Measurements from ENCODE around the gene TULP4. TPM values are rescaled to one million over a fixed set of nuclear protein-coding genes. Genes with fewer than 3 reads are reported as not detected.

TULP4 gene
- total and polyA plus RNA-seq, 8 donors: 1.7 to 237 (median 54.3) TPM

- H3K36me3 ChIP-seq: no peaks in the 10 kb centered on the region
- intact Hi-C loops (cut with DNase I; ENCODE audit: low total_unique reads): no loop called here
- TF ChIP-seq POLR2AphosphoS5 (IDR thresholded peaks at IDR 0.05) (no peak), POLR2A (IDR thresholded peaks at IDR 0.05) (no peak), CTCF (IDR thresholded peaks at IDR 0.05) (no peak), EP300 (IDR thresholded peaks at IDR 0.05) (no peak)
- H3K27me3 ChIP-seq: no peaks in the 10 kb centered on the region
- H3K9me3 ChIP-seq: no peaks in the 10 kb centered on the region
- DNase-seq: no peak
- H3K4me3 ChIP-seq: no peak overlapping the region
- H3K4me1 ChIP-seq: peaks cover 0 to 27% (median 9%) of the 10 kb centered on the region in 4 donors
- H3K27ac ChIP-seq: no peak overlapping the region
- WGBS, 5 donors: 83 to 91% (median 90%) methylated on average over 5 of the region's 5 CpGs
These were observed 49.9 kb downstream of the TULP4 start for GRCh38 chr6:158361961-158362669.

- Histone ChIP-seq H3K36me3 (no peaks in the 10 kb centered on the region), H3K27me3 (no peaks in the 10 kb centered on the region), H3K4me1 (peaks cover 0 to 8% (median 0%) of the 10 kb centered on the region in 4 donors), H3K4me3 (no peak overlapping the region), H3K27ac (no peak overlapping the region), H3K9me3 (no peaks in the 10 kb centered on the region)
- DNase-seq: no peak
- 88 to 91% (median 90%) methylated on average over 6 of the region's 6 CpGs for WGBS, 5 donors
- intact Hi-C loops (cut with DNase I; ENCODE audit: low total_unique reads): no loop called here
- TF ChIP-seq POLR2AphosphoS5 (IDR thresholded peaks at IDR 0.05) (no peak), EP300 (IDR thresholded peaks at IDR 0.05) (no peak), POLR2A (IDR thresholded peaks at IDR 0.05) (no peak), CTCF (IDR thresholded peaks at IDR 0.05) (no peak)
These were observed 54.1 kb downstream of the TULP4 start for GRCh38 chr6:158366363-158366762.

GRCh38 chr6:158367816-158368215 lies 55.6 kb downstream of the TULP4 start:
- H3K4me3 ChIP-seq: no peak overlapping the region
- no peaks in the 10 kb centered on the region for H3K27me3 ChIP-seq
- DNase-seq: no peak
- no peak for TF ChIP-seq EP300 (IDR thresholded peaks at IDR 0.05)
- no peak for TF ChIP-seq POLR2A (IDR thresholded peaks at IDR 0.05)
- TF ChIP-seq POLR2AphosphoS5 (IDR thresholded peaks at IDR 0.05): no peak
- TF ChIP-seq CTCF (IDR thresholded peaks at IDR 0.05): no peak
- H3K27ac ChIP-seq: no peak overlapping the region
- 75 to 92% (median 88%) methylated on average over 6 of the region's 6 CpGs for WGBS, 5 donors
- intact Hi-C loops (cut with DNase I; ENCODE audit: low total_unique reads): no loop called here
- no peaks in the 10 kb centered on the region for H3K9me3 ChIP-seq
- peaks cover 0 to 3% (median 0%) of the 10 kb centered on the region in 4 donors for H3K4me1 ChIP-seq
- H3K36me3 ChIP-seq: no peaks in the 10 kb centered on the region

DNA sequence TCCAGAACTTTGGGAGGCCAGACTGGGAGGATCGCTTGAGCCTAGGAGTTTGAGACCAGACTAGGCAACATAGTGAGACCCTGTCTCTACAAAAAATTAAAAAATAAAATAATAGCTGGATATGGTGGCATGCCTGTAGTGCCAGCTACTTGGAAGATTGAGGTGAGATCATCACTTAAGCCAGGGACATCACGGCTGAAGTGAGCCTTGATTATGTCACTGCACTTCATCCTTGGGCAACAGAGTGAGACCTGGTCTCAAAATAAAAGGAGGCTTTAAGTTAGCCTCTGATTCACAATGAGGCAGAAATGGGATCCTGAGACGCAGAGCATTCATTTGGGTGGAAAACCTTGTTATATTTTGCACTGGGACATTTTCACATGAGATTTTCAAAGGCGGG lies 57.0 kb downstream of the TULP4 start:
- intact Hi-C loops (cut with DNase I; ENCODE audit: low total_unique reads): no loop called here
- WGBS, 5 donors: 98 to 99% (median 98%) methylated on average over 4 of the region's 4 CpGs
- Histone ChIP-seq H3K27ac (no peak overlapping the region), H3K4me1 (peaks cover 0 to 8% (median 2%) of the 10 kb centered on the region in 4 donors), H3K4me3 (no peak overlapping the region), H3K9me3 (no peaks in the 10 kb centered on the region), H3K27me3 (no peaks in the 10 kb centered on the region), H3K36me3 (no peaks in the 10 kb centered on the region)
- DNase-seq: no peak
- TF ChIP-seq POLR2AphosphoS5 (IDR thresholded peaks at IDR 0.05) (no peak), POLR2A (IDR thresholded peaks at IDR 0.05) (no peak), CTCF (IDR thresholded peaks at IDR 0.05) (no peak), EP300 (IDR thresholded peaks at IDR 0.05) (no peak)
